Measurements from ENCODE around the gene MLYCD.

GRCh38 chr16:83891742-83892141, 7.2 kb upstream of the MLYCD start:
- TF ChIP-seq POLR2A (IDR thresholded peaks at IDR 0.05; ENCODE audit: low read length) (no peak), GATA1 (IDR thresholded peaks at IDR 0.05; ENCODE audit: low read depth, low read length) (no peak)

Measured in erythroblast (primary cell).